DOHH2 (cell line): ENCODE data around the gene NT5C3A.

Source experiments
- EZH2phosphoT487 ChIP-seq: fragments of 200-600 bp; sonication (generic); IDR thresholded peaks from 2 replicates; pipeline ENCODE4 v1.6.1; 2017; ENCODE audit warnings: borderline replicate concordance, mild to moderate bottlenecking, antibody characterized with exemption, low read length, moderate library complexity, mixed read lengths
- TF ChIP-seq, protein P1 (sequence below): fragments of 200-600 bp; sonication (generic); IDR thresholded peaks from one replicate; pipeline ENCODE4 v1.5.1; 2014; ENCODE audit warnings: antibody characterized with exemption, mild to moderate bottlenecking, low read depth, low read length; ENCODE audit not compliant: poor library complexity, severe bottlenecking

DNA sequence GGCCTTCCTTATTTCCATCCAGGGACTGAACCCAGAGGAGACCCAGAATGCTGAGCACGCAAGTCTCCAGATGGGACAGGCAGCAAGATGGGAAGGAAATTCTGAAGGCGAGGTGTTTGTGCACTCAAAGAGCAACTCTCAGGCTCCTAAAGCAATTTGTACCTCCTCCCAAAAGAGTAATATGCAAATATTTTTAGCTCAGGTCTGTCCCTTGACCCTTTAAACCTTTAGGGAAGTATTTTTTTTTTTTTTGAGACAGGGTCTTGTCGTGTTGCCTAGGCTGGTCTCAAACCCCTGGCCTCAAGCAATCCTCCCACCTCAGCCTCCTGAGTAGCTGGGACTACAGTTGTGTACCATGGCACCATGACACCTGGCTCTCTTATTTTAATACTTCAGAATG, 38.2 kb upstream of the NT5C3A start:
- TF ChIP-seq, protein P1, sequence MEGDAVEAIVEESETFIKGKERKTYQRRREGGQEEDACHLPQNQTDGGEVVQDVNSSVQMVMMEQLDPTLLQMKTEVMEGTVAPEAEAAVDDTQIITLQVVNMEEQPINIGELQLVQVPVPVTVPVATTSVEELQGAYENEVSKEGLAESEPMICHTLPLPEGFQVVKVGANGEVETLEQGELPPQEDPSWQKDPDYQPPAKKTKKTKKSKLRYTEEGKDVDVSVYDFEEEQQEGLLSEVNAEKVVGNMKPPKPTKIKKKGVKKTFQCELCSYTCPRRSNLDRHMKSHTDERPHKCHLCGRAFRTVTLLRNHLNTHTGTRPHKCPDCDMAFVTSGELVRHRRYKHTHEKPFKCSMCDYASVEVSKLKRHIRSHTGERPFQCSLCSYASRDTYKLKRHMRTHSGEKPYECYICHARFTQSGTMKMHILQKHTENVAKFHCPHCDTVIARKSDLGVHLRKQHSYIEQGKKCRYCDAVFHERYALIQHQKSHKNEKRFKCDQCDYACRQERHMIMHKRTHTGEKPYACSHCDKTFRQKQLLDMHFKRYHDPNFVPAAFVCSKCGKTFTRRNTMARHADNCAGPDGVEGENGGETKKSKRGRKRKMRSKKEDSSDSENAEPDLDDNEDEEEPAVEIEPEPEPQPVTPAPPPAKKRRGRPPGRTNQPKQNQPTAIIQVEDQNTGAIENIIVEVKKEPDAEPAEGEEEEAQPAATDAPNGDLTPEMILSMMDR, result no peak
- TF ChIP-seq EZH2phosphoT487, result no peak
